GM06990 (cell line): ENCODE results near the gene LHX5.

ENCODE experiments used
- DNase-seq: peaks from one replicate; pipeline ENCODE4 v3.0.0-alpha.2; 2011; ENCODE audit not compliant: insufficient read length; ENCODE audit errors: extremely low read depth
- H3K27me3 ChIP-seq: replicated peaks from 2 replicates; pipeline ENCODE4 v1.6.0; 2011; ENCODE audit warnings: low read length; ENCODE audit not compliant: control insufficient read depth, insufficient read depth
- H3K36me3 ChIP-seq: 2 replicates; pipeline ENCODE4 v1.5.1; 2011; ENCODE audit warnings: low read length; ENCODE audit not compliant: control insufficient read depth, insufficient read depth
- H3K4me3 ChIP-seq: replicated peaks from 2 replicates; pipeline ENCODE4 v1.5.1; 2011; ENCODE audit warnings: low read depth, mild to moderate bottlenecking, control low read depth, low read length
- CTCF ChIP-seq: IDR thresholded peaks from 2 replicates; pipeline ENCODE4 v1.5.1; 2011; ENCODE audit warnings: low read length, control low read depth, mild to moderate bottlenecking, inconsistent platforms; ENCODE audit not compliant: insufficient read depth, poor library complexity, severe bottlenecking

The LHX5 gene

GRCh38 chr12:113468365-113469223, 3.1 kb downstream of the LHX5 start:
- Histone ChIP-seq H3K27me3 (peaks cover 7% of the 10 kb centered on the region), H3K36me3 (no peaks in the 10 kb centered on the region), H3K4me3 (no peak overlapping the region)
- DNase-seq, result no peak
- TF ChIP-seq CTCF, result no peak

- no peak for DNase-seq
- Histone ChIP-seq H3K27me3 (peaks cover 7% of the 10 kb centered on the region; the same call in 1 of the 2 replicates), H3K4me3 (no peak overlapping the region; the same call in none of the 2 replicates), H3K36me3 (no peaks in the 10 kb centered on the region)
- TF ChIP-seq CTCF, result no peak
Measured at GRCh38 chr12:113467502-113468364, 3.9 kb downstream of the LHX5 start.

- Histone ChIP-seq H3K4me3 (no peak overlapping the region; the same call in 1 of the 2 replicates), H3K36me3 (no peaks in the 10 kb centered on the region), H3K27me3 (peaks cover 7% of the 10 kb centered on the region; the same call in 1 of the 2 replicates)
- no peak for DNase-seq
- no peak for TF ChIP-seq CTCF
Measured at GRCh38 chr12:113467142-113467501, 4.5 kb downstream of the LHX5 start.

- no peak overlapping the region for H3K4me3 ChIP-seq
- DNase-seq, result no peak
- no peaks in the 10 kb centered on the region for H3K36me3 ChIP-seq
- no peak for TF ChIP-seq CTCF
- peaks cover 7% of the 10 kb centered on the region; the same call in 1 of the 2 replicates for H3K27me3 ChIP-seq
Measured at GRCh38 chr12:113466454-113467141, 5.1 kb downstream of the LHX5 start.

GRCh38 chr12:113465808-113466453, 5.7 kb downstream of the LHX5 start:
- DNase-seq, result no peak
- Histone ChIP-seq H3K36me3 (no peaks in the 10 kb centered on the region), H3K4me3 (no peak overlapping the region), H3K27me3 (peaks cover 7% of the 10 kb centered on the region; the same call in 1 of the 2 replicates)
- no peak for TF ChIP-seq CTCF
